HEK293 (cell line): Measurements from ENCODE around the gene S100A12.

Experiments
- CTCF ChIA-PET: fragments of 350-600 bp; formaldehyde crosslinking; extraction: SDS; loops from one replicate; lab custom pipeline; 2021; ENCODE audit warnings: antibody characterized with exemption; lab: Yijun Ruan, JAX
- POLR2A ChIA-PET: fragments of 300-600 bp; formaldehyde crosslinking; extraction: SDS; loops from one replicate; lab custom pipeline; 2020; ENCODE audit warnings: antibody characterized with exemption, inconsistent platforms; lab: Yijun Ruan, JAX
- H3K27ac ChIP-seq: fragments of 200-500 bp; sonication (Bioruptor generic); 2 replicates; pipeline ENCODE4 v1.5.1; 2014; ENCODE audit warnings: low read depth, low read length, control low read depth, inconsistent platforms; ENCODE audit errors: extremely low read depth
- H3K36me3 ChIP-seq, 2 experiments: fragments of 200-500 bp in 1 of 2; sonication (Bioruptor generic) in 1 of 2; 1 replicate in 1 of 2; 2 replicates in 1 of 2; pipeline ENCODE4 v1.5.1; 2014 to 2017; ENCODE audit warnings: inconsistent platforms in 2 of 2, low read length in 2 of 2; ENCODE audit not compliant: control insufficient read depth in 2 of 2, insufficient read depth in 1 of 2
- H3K4me1 ChIP-seq: fragments of 200-500 bp; sonication (Bioruptor generic); 2 replicates; pipeline ENCODE4 v1.5.1; 2014; ENCODE audit warnings: mild to moderate bottlenecking, low read length, inconsistent platforms; ENCODE audit not compliant: control insufficient read depth, insufficient read depth
- H3K4me3 ChIP-seq: 2 replicates; pipeline ENCODE4 v1.5.1; 2011; ENCODE audit warnings: low read depth, mild to moderate bottlenecking, control low read depth, low read length, moderate library complexity
- H3K9me3 ChIP-seq: fragments of 200-500 bp; sonication (Bioruptor generic); 2 replicates; pipeline ENCODE4 v1.5.1; 2014; ENCODE audit warnings: low read depth, low read length, inconsistent platforms; ENCODE audit not compliant: control insufficient read depth, insufficient read depth
- CTCF ChIP-seq: fragments of 450-650 bp; formaldehyde crosslinking; IDR thresholded peaks from 2 replicates; pipeline ENCODE4 v1.5.1; 2016; ENCODE audit warnings: missing biosample characterization, missing genetic modification characterization
- PRDM1 ChIP-seq: fragments of 450-650 bp; formaldehyde crosslinking; IDR thresholded peaks from 2 replicates; pipeline ENCODE4; 2016; ENCODE audit warnings: missing biosample characterization, missing genetic modification characterization
- REPIN1 ChIP-seq: fragments of 450-650 bp; formaldehyde crosslinking; IDR thresholded peaks from 2 replicates; pipeline ENCODE4 v1.5.1; 2017; ENCODE audit warnings: missing biosample characterization, missing genetic modification characterization, low read depth
- SCRT2 ChIP-seq: fragments of 450-650 bp; formaldehyde crosslinking; IDR thresholded peaks from 2 replicates; pipeline ENCODE4 v1.5.1; 2016; ENCODE audit warnings: missing biosample characterization, missing genetic modification characterization
- YY1 ChIP-seq: fragments of 450-650 bp; formaldehyde crosslinking; IDR thresholded peaks from 2 replicates; pipeline ENCODE4 v1.5.1; 2018; ENCODE audit warnings: missing biosample characterization, missing genetic modification characterization
- ZBTB17 ChIP-seq: fragments of 450-650 bp; formaldehyde crosslinking; IDR thresholded peaks from 2 replicates; pipeline ENCODE4 v1.5.1; 2016; ENCODE audit warnings: missing biosample characterization, missing genetic modification characterization
- ZEB2 ChIP-seq: fragments of 450-650 bp; formaldehyde crosslinking; IDR thresholded peaks from 2 replicates; pipeline ENCODE4 v1.5.1; 2016; ENCODE audit warnings: missing biosample characterization, missing genetic modification characterization
- ZFP41 ChIP-seq: fragments of 450-650 bp; formaldehyde crosslinking; IDR thresholded peaks from 2 replicates; pipeline ENCODE4 v1.5.1; 2016; ENCODE audit warnings: missing biosample characterization, missing genetic modification characterization, borderline replicate concordance
- ZNF10 ChIP-seq: fragments of 450-650 bp; formaldehyde crosslinking; IDR thresholded peaks from 2 replicates; pipeline ENCODE4 v1.5.1; 2017; ENCODE audit warnings: missing biosample characterization, missing genetic modification characterization
- ZNF114 ChIP-seq: fragments of 450-650 bp; formaldehyde crosslinking; IDR thresholded peaks from 2 replicates; pipeline ENCODE4 v1.5.0; 2017; ENCODE audit warnings: missing biosample characterization, missing genetic modification characterization
- ZNF174 ChIP-seq: fragments of 450-650 bp; formaldehyde crosslinking; IDR thresholded peaks from 2 replicates; pipeline ENCODE4 v1.5.0; 2017; ENCODE audit warnings: missing biosample characterization, mild to moderate bottlenecking, missing genetic modification characterization
- ZNF175 ChIP-seq: fragments of 450-650 bp; formaldehyde crosslinking; IDR thresholded peaks from 2 replicates; pipeline ENCODE4 v1.5.1; 2016; ENCODE audit warnings: missing biosample characterization, missing genetic modification characterization
- ZNF19 ChIP-seq: fragments of 450-650 bp; formaldehyde crosslinking; IDR thresholded peaks from 2 replicates; pipeline ENCODE4; 2016; ENCODE audit warnings: missing biosample characterization, missing genetic modification characterization, low read depth
- ZNF2 ChIP-seq: fragments of 450-650 bp; formaldehyde crosslinking; IDR thresholded peaks from 2 replicates; pipeline ENCODE4 v1.5.1; 2016; ENCODE audit warnings: missing biosample characterization, missing genetic modification characterization
- ZNF211 ChIP-seq: fragments of 450-650 bp; formaldehyde crosslinking; IDR thresholded peaks from 2 replicates; pipeline ENCODE4 v1.5.1; 2016; ENCODE audit warnings: low read depth, missing biosample characterization, missing genetic modification characterization
- ZNF214 ChIP-seq: fragments of 450-650 bp; formaldehyde crosslinking; IDR thresholded peaks from 2 replicates; pipeline ENCODE4 v1.5.1; 2017; ENCODE audit warnings: missing biosample characterization, mild to moderate bottlenecking, missing genetic modification characterization, borderline replicate concordance
- ZNF23 ChIP-seq: fragments of 450-650 bp; formaldehyde crosslinking; IDR thresholded peaks from 2 replicates; pipeline ENCODE4 v1.5.1; 2016; ENCODE audit warnings: missing biosample characterization, missing genetic modification characterization, borderline replicate concordance
- ZNF280D ChIP-seq: fragments of 450-650 bp; formaldehyde crosslinking; IDR thresholded peaks from 2 replicates; pipeline ENCODE4 v1.5.1; 2016; ENCODE audit warnings: missing biosample characterization, missing genetic modification characterization
- ZNF350 ChIP-seq: fragments of 450-650 bp; formaldehyde crosslinking; IDR thresholded peaks from 2 replicates; pipeline ENCODE4 v1.5.0; 2017; ENCODE audit warnings: missing biosample characterization, mild to moderate bottlenecking, missing genetic modification characterization
- ZNF433 ChIP-seq: fragments of 450-650 bp; formaldehyde crosslinking; IDR thresholded peaks from 2 replicates; pipeline ENCODE4 v1.5.1; 2016; ENCODE audit warnings: missing biosample characterization, missing genetic modification characterization, low read depth
- ZNF549 ChIP-seq: fragments of 450-650 bp; IDR thresholded peaks from 2 replicates; pipeline ENCODE4 v1.5.1; 2018; ENCODE audit warnings: missing biosample characterization, missing genetic modification characterization, mild to moderate bottlenecking, inconsistent platforms, moderate library complexity
- ZNF580 ChIP-seq: fragments of 450-650 bp; formaldehyde crosslinking; IDR thresholded peaks from 2 replicates; pipeline ENCODE4 v1.5.1; 2016; ENCODE audit warnings: missing biosample characterization, missing genetic modification characterization
- ZNF596 ChIP-seq: fragments of 450-650 bp; IDR thresholded peaks from 2 replicates; pipeline ENCODE4 v1.5.0; 2018; ENCODE audit warnings: missing biosample characterization, mild to moderate bottlenecking, missing genetic modification characterization, moderate library complexity
- ZNF621 ChIP-seq: fragments of 450-650 bp; formaldehyde crosslinking; IDR thresholded peaks from 2 replicates; pipeline ENCODE4 v1.5.1; 2017; ENCODE audit warnings: missing biosample characterization, missing genetic modification characterization
- ZNF626 ChIP-seq: fragments of 450-650 bp; sonication (Bioruptor Pico); formaldehyde crosslinking; IDR thresholded peaks from 2 replicates; pipeline ENCODE4 v1.5.1; 2018; ENCODE audit warnings: missing biosample characterization, missing genetic modification characterization, inconsistent platforms
- TF ChIP-seq, protein P1 (sequence below): fragments of 450-650 bp; formaldehyde crosslinking; IDR thresholded peaks from 2 replicates; pipeline ENCODE4 v1.5.1; 2016; ENCODE audit warnings: missing biosample characterization, missing genetic modification characterization

Gene S100A12

GRCh38 chr1:153400244-153400643 lies 24.8 kb upstream of the S100A12 start:
- no peaks in the 10 kb centered on the region for H3K4me1 ChIP-seq
- H3K36me3 ChIP-seq = no peaks in the 10 kb centered on the region
- H3K4me3 ChIP-seq = no peak overlapping the region
- POLR2A ChIA-PET = no interaction called here
- no peak for TF ChIP-seq ZNF433 (tag by site-specific recombination)
- TF ChIP-seq SCRT2 (tag by site-specific recombination) = no peak
- no peak for TF ChIP-seq ZBTB17 (tag by site-specific recombination)
- TF ChIP-seq PRDM1 = no peak
- TF ChIP-seq ZNF596 (tag by site-specific recombination) = no peak
- no peak for TF ChIP-seq YY1 (tag by site-specific recombination)
- no peak for TF ChIP-seq ZNF175
- TF ChIP-seq CTCF (tag by site-specific recombination) = no peak
- TF ChIP-seq ZNF211 = no peak
- TF ChIP-seq ZNF350 (tag by site-specific recombination) = no peak
- no peak for TF ChIP-seq ZNF214 (tag by site-specific recombination)
- no peak for TF ChIP-seq ZNF23 (tag by site-specific recombination)
- no peak for TF ChIP-seq REPIN1 (tag by site-specific recombination)
- TF ChIP-seq, all 188 proteins: peak for 0
- Histone ChIP-seq H3K9me3 (no peaks in the 10 kb centered on the region), H3K27ac (no peak overlapping the region)
- CTCF ChIA-PET = interaction anchor here (0.7 to 2.0 kb wide), 7 partner anchors 19 to 95 kb away, joined by 3 to 9 read pairs (median 3); no protein-coding TSS in a partner anchor

- Histone ChIP-seq H3K9me3 (no peaks in the 10 kb centered on the region), H3K36me3 (no peaks in the 10 kb centered on the region), H3K4me1 (no peaks in the 10 kb centered on the region), H3K27ac (no peak overlapping the region), H3K4me3 (no peak overlapping the region)
- POLR2A ChIA-PET = no interaction called here
- CTCF ChIA-PET = interaction anchor here (1.0 to 2.0 kb wide), 5 partner anchors 27 to 96 kb away, joined by 3 to 9 read pairs (median 3); no protein-coding TSS in a partner anchor
- TF ChIP-seq ZNF10 (tag by site-specific recombination) (no peak), ZNF114 (no peak), ZNF621 (no peak), ZNF549 (tag by site-specific recombination) (no peak), ZNF596 (tag by site-specific recombination) (no peak), ZNF214 (tag by site-specific recombination) (no peak), ZNF2 (tag by site-specific recombination) (no peak), ZNF174 (tag by site-specific recombination) (no peak), ZNF280D (tag by site-specific recombination) (no peak), ZNF19 (tag by site-specific recombination) (no peak), ZEB2 (tag by site-specific recombination) (no peak), ZFP41 (no peak), ZNF626 (no peak), ZNF175 (no peak), ZNF580 (tag by site-specific recombination) (no peak)
- TF ChIP-seq, protein P1, sequence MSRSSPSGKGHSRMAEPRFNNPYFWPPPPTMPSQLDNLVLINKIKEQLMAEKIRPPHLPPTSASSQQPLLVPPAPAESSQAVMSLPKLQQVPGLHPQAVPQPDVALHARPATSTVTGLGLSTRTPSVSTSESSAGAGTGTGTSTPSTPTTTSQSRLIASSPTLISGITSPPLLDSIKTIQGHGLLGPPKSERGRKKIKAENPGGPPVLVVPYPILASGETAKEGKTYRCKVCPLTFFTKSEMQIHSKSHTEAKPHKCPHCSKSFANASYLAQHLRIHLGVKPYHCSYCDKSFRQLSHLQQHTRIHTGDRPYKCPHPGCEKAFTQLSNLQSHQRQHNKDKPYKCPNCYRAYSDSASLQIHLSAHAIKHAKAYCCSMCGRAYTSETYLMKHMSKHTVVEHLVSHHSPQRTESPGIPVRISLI = no peak
Measured at GRCh38 chr1:153399401-153400055, 24.1 kb upstream of the S100A12 start.
